ENCODE data around the gene BUD13.

- TF ChIP-seq POLR2AphosphoS5 (IDR thresholded peaks at IDR 0.05) (peak; percentile 87 to 90 (median 89)), CTCF (IDR thresholded peaks at IDR 0.05 in 8 of 11, conservative IDR thresholded peaks at IDR 0.05 in 3 of 11) (peak in 4 of 11 experiments; percentile 18 to 25 (median 21)), POLR2A (IDR thresholded peaks at IDR 0.05) (peak in 1 of 3 donors; percentile 29)
These were observed 15.1 kb upstream of the BUD13 start, which contains the start of gene ZPR1 for GRCh38 chr11:116787786-116788486.
